SK-N-MC (cell line): Measurements from ENCODE around the gene CEP68.
A peak's percentile ranks its signal among the peaks of the same experiment; 100 is the strongest.

Experiments
- DNase-seq: peaks from one replicate; pipeline ENCODE4 v3.0.0-alpha.2; 2011; ENCODE audit warnings: low read depth, low spot score
- H3K27ac ChIP-seq: fragments of 200-600 bp; sonication (generic); 2 replicates; pipeline ENCODE4 v1.5.1; 2016; ENCODE audit warnings: mixed run types
- H3K36me3 ChIP-seq: fragments of 200-600 bp; sonication (generic); 2 replicates; pipeline ENCODE4 v1.6.1; 2017; ENCODE audit warnings: antibody characterized with exemption, low read length, mixed read lengths; ENCODE audit not compliant: insufficient read depth
- H3K4me3 ChIP-seq: fragments of 200-600 bp; sonication (generic); 2 replicates; pipeline ENCODE4 v1.5.1; 2016
- H3K9ac ChIP-seq: fragments of 200-600 bp; sonication (generic); 2 replicates; pipeline ENCODE4 v1.8.0; 2017; ENCODE audit warnings: mixed run types, mixed read lengths; ENCODE audit not compliant: insufficient read length
- H3K9me3 ChIP-seq: fragments of 200-600 bp; sonication (generic); 2 replicates; pipeline ENCODE4 v1.6.1; 2017; ENCODE audit warnings: low read depth, mild to moderate bottlenecking, antibody characterized with exemption, low read length, moderate library complexity, mixed read lengths
- EZH2 ChIP-seq: fragments of 200-600 bp; sonication (generic); IDR thresholded peaks from one replicate; pipeline ENCODE4 v1.6.1; 2017; ENCODE audit warnings: antibody characterized with exemption
- FOXP2 ChIP-seq: optimal IDR thresholded peaks from 2 replicates; pipeline ENCODE3; 2011; ENCODE audit warnings: mild to moderate bottlenecking, moderate library complexity; ENCODE audit not compliant: insufficient read depth; ENCODE audit errors: extremely low read length, control extremely low read depth
- POLR2AphosphoS5 ChIP-seq: IDR thresholded peaks from 2 replicates; pipeline ENCODE4 v1.6.1; 2012; ENCODE audit warnings: mild to moderate bottlenecking, low read depth, low read length, borderline replicate concordance

CEP68 gene

DNA sequence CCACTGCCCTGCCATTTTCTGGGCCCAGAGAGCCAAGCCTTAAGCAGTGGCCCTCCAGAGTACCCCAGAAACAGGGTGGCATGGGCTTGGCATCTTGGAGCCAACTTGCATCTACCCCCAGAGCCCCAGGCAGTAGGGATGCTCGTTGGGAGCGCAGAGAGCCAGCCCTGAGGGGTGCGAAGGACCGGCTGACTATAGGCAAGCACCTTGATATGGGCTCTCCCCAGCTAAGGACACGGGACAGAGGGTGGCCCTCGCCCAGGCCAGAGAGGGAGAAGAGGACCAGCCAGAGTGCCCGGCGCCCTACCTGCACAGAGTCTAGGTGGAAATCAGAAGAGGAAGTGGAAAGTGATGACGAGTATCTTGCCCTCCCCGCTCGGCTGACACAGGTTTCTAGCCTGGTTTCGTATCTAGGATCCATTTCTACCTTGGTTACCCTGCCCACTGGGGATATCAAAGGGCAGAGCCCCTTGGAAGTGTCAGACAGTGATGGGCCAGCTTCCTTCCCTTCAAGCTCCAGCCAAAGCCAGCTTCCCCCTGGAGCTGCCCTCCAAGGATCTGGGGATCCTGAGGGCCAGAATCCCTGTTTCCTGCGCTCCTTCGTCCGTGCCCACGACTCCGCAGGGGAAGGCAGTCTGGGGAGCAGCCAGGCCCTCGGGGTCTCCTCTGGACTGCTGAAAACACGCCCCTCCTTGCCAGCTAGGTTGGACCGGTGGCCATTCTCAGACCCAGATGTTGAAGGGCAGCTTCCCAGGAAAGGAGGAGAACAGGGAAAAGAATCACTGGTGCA, 16.2 kb downstream of the CEP68 start:
- H3K9me3 ChIP-seq = no peaks in the 10 kb centered on the region
- TF ChIP-seq EZH2 (no peak), POLR2AphosphoS5 (peak; percentile 21; the same call in 1 of the 2 replicates)
- no peak overlapping the region for H3K9ac ChIP-seq

DNA sequence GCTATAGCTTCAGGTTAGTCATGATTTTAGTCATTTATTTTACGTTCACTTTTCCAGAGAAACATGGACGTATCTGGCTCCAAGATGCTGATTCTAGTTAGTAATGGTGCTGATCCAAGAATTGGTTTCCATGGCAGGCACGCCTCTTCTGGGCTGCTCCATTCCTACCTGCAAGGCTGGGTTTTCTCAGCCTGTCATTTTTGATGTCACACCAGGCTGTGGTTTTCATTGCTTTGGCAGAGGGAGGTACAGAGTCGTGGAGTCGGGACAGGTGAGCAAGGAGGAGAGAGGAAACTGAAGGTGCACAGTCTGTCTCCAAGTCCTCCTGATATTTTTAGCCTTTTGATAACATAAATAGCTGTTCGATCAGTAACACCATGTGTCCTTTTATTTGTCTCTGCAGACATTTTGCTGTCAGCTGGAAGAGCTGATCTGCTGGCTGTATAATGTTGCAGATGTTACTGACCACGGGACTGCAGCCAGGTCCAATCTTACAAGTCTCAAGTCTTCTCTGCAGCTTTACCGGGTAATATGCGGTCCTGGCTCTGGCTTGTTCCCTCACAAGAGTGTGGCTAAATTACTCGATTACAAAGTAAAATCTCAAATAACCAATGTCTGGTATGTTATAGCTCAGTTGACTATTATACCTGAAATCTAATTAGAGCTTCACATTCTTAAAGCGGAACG, 17.8 kb downstream of the CEP68 start:
- DNase-seq = no peak
- peaks cover 50% of the 10 kb centered on the region for H3K36me3 ChIP-seq
- H3K9ac ChIP-seq = no peak overlapping the region
- TF ChIP-seq EZH2 (no peak), POLR2AphosphoS5 (no peak), FOXP2 (no peak)
- H3K27ac ChIP-seq = no peak overlapping the region
- H3K4me3 ChIP-seq = no peak overlapping the region
- H3K9me3 ChIP-seq = no peaks in the 10 kb centered on the region

More for the DNA sequence above, 16.2 kb downstream of the CEP68 start:
- peaks cover 42% of the 10 kb centered on the region for H3K36me3 ChIP-seq
- H3K4me3 ChIP-seq = no peak overlapping the region
- no peak overlapping the region for H3K27ac ChIP-seq
- no peak for DNase-seq

DNA sequence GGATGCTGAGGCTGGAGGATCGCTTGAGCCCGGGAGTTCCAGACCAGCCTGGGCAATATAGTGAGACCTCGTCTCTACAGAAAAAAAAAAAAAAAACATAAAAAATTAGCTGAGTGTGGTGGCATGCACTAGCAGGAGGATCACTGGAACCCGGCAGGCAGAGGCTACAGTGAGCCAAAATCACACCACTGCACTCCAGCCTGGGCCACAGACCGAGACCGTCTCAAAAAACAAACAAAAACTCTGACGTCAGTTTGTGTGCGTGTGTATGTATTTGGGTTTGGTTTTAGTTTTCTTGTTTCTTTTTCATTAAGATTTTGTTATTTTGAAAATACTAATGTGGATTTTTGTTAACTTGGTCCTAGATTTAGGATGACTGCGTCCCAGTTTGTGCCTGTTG, 19.0 kb downstream of the CEP68 start:
- Histone ChIP-seq H3K9ac (no peak overlapping the region), H3K9me3 (no peaks in the 10 kb centered on the region), H3K4me3 (no peak overlapping the region), H3K36me3 (peaks cover 57% of the 10 kb centered on the region), H3K27ac (peak overlapping the region; percentile 30)
- DNase-seq = no peak
- TF ChIP-seq EZH2 (no peak), POLR2AphosphoS5 (no peak), FOXP2 (no peak)

DNA sequence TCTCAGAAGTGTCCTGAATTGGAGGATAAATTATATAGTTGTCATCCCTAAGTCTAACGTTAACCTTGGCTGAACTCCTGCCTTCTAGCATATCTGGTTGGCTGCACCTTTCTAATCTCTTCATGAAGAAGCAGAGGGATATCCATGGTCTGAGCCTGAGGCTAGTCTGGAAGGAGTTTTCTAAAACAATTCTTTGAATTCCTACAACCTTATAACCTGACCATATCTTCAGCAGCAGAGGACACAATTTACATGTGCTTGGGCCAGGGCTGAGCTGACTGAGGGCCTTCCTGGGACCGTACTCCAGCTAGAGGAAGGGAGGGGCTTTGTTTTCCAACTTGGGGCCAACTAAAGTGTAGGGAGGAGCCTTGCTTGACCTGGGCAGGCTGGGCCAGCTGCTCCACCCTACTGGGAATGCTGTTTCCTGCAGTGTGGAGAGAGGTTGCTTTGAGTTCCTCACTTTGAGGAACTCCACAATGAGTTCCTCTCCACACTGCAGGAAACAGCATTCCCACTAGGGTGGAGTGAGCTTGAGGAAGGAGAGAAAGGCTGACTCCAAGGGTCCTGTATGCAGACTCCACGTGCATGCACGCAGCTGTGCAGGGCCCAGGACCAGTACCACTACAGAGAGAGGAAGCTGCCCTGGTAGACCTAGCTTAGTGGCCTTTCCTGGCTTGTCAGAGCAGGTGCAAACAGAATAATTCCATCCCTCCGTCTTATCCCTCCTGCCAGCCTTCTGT, 19.6 kb downstream of the CEP68 start:
- peak overlapping the region; percentile 30 for H3K27ac ChIP-seq
- H3K4me3 ChIP-seq = no peak overlapping the region
- no peak for DNase-seq
- H3K9me3 ChIP-seq = no peaks in the 10 kb centered on the region
- peaks cover 52% of the 10 kb centered on the region for H3K36me3 ChIP-seq
- H3K9ac ChIP-seq = no peak overlapping the region
- TF ChIP-seq POLR2AphosphoS5 = no peak
- TF ChIP-seq FOXP2 = no peak
- TF ChIP-seq EZH2 = no peak

DNA sequence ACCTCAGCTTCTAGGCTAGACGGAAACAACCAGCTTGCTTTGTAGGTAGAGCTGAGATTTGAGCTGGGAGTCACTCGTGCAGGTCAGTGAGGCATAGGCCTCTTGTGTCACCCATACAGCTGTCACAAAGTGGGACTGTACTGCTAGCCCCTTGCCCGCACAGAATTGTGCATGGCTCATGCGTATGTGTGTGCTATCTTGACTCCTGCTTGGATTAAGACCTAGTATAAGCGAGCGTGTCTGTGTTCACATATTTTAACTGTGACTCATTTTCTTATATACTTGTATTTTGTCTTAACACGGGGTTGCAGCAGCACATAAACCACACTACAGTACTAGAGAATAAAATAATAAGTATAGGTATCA, 20.1 kb downstream of the CEP68 start:
- peaks cover 47% of the 10 kb centered on the region for H3K36me3 ChIP-seq
- TF ChIP-seq EZH2 = no peak
- no peak for TF ChIP-seq FOXP2
- TF ChIP-seq POLR2AphosphoS5 = no peak
- no peak for DNase-seq
- H3K9me3 ChIP-seq = no peaks in the 10 kb centered on the region
- no peak overlapping the region for H3K9ac ChIP-seq
- H3K27ac ChIP-seq = no peak overlapping the region
- H3K4me3 ChIP-seq = no peak overlapping the region

DNA sequence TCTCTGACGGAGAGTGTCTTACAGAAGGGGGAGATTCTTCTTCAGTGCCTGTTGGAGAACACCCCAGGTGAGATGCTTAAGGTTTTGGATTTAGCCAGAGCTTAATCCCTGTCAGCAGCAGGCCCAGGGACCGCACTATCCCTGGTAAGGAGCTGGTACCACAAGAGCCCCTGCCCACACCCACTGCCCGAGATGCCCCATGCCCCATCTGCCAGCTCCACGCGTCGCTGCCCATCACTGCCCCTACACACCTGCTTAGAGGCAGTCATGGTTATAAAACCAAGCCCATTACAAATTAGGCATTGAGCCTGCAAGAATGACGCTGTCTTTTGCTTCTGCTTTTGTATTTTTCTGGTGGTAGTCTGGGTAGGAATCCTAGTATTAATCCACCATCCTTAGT, 21.7 kb downstream of the CEP68 start:
- peaks cover 47% of the 10 kb centered on the region for H3K36me3 ChIP-seq

DNA sequence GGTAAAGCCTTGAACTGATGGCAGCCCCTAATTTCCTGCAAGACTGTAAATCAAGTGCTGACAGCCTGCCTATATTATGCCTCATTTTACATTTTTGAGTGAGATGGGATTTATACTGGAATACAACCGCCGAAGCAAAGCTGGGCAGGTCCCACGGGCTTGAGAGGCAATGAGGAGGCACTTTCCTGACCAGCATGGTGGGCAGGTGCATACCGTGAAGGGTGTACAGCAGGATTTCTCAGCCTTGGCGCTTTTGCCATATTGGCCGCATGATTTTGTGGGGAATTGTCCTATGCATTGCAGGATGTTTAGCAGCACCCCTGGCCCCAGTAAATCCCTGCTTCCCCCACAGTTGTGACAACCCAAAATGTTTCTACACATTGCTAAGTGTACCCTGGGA, 22.8 kb downstream of the CEP68 start:
- H3K9ac ChIP-seq = no peak overlapping the region
- H3K4me3 ChIP-seq = no peak overlapping the region
- TF ChIP-seq POLR2AphosphoS5 = no peak
- TF ChIP-seq FOXP2 = no peak
- TF ChIP-seq EZH2 = no peak
- H3K27ac ChIP-seq = no peak overlapping the region
- no peak for DNase-seq
- H3K9me3 ChIP-seq = no peaks in the 10 kb centered on the region
- peaks cover 51% of the 10 kb centered on the region for H3K36me3 ChIP-seq

More for the DNA sequence above, 21.7 kb downstream of the CEP68 start:
- no peak overlapping the region for H3K4me3 ChIP-seq
- DNase-seq = no peak
- TF ChIP-seq POLR2AphosphoS5 = no peak
- TF ChIP-seq EZH2 = no peak
- no peak for TF ChIP-seq FOXP2
- no peak overlapping the region for H3K9ac ChIP-seq
- no peaks in the 10 kb centered on the region for H3K9me3 ChIP-seq
- H3K27ac ChIP-seq = no peak overlapping the region

DNA sequence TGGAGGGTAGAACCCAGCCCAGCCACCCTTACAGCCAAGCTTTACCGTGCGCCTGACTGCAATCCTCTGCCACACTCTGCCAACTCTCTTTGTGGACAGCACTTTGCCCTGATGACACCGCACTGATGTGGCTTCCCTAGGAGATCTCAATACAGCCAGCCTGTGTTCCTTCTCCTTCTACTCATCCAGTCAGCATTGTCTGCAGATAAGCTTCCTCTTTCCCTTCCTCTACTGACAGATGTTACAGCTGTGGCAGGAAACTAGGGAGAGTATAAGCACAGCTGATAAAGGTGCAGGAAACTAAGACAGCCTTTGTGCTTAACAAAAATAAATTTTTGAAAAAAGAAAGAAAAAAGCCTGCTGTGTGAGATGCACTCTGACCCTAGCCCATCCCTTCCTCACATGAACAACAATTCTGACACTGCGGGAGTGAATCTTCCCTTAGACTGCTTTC, 25.0 kb downstream of the CEP68 start:
- peaks cover 60% of the 10 kb centered on the region for H3K36me3 ChIP-seq
- H3K27ac ChIP-seq = no peak overlapping the region
- H3K9me3 ChIP-seq = no peaks in the 10 kb centered on the region
- no peak overlapping the region for H3K9ac ChIP-seq
- no peak for DNase-seq
- TF ChIP-seq FOXP2 = no peak
- no peak for TF ChIP-seq EZH2
- TF ChIP-seq POLR2AphosphoS5 = no peak
- no peak overlapping the region for H3K4me3 ChIP-seq

DNA sequence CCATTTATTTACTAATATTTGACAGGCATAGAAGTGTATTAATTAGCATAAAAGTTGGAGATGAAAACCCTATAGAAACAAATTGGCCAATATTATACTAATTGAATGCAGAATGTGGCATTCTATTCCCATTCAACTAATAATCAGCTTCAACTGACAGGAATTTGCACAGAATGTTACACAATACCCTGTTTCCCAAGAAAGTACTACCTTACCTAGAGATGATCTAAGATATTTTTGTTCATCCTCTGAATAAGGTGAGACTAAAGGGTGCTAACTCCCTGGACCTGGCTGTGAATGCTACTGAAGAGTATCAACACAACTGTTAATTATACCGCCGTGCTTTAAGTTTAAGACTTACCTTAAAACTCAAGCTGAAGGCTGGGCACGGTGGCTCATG, 28.9 kb downstream of the CEP68 start:
- no peak for TF ChIP-seq EZH2
- TF ChIP-seq FOXP2 = no peak
- TF ChIP-seq POLR2AphosphoS5 = no peak
- no peak overlapping the region for H3K4me3 ChIP-seq
- no peak overlapping the region for H3K27ac ChIP-seq
- no peaks in the 10 kb centered on the region for H3K9me3 ChIP-seq
- no peak for DNase-seq
- H3K36me3 ChIP-seq = peaks cover 71% of the 10 kb centered on the region
- no peak overlapping the region for H3K9ac ChIP-seq
